NCI-H526 treated with DMSO at 0.1 percent for 48 hours (cell line): ENCODE results near the gene CISTR.
"Not testable (repeated sequence)": the region's sequence is repeated elsewhere in the genome, so short reads cannot be mapped to it uniquely, and the experiment has no call there.

ENCODE experiments used
- DNase-seq: peaks from one replicate; lab custom pipeline; 2025; lab: John Stamatoyannopoulos, UW

CISTR gene

DNA sequence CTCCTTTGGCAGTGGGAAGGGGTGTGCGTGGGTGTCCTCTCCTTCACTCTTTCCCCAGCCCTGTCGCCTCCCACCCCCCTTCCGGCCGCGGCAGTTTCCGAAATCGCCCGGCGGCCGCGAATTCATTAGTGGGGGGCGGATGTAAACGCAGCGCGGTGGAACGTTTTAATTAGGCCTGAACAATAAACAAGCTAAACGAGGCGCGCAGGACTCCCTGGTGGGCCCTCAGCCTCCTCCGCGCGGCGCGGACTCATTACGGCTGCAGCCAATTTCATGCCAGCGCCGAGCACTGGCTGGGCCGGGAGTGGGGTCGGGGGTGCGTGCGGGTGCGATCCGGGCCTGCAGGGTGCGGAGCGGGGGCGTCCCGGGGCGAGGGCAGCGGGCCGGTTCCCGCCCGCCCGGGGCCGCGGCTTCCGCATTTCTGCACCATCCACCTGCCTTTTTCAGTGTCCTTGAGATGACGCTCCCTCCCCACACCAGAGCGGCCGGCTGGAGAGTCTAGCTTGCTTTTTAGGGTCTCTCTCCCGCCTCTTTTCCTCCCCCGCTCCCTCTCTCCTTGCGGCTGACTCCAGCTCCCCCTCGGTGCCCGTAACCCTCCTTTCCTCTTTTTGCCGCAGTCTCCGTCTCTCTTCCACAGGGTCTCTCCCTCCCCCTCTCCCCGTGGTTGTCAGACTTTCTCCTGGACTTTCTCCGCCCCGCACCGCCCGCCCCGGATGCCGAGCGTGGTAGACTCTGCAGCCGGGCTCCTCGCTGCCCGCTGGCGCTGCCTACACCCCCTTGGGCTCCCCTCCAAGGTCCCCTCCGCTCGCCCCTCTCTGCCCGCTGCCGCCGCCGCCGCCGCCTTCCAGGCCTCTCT is at the start of gene CISTR:
TSS of gene CISTR (minus strand) at position 644 of the 856 bp plus-strand sequence.
- peak; percentile 63 for DNase-seq

DNA sequence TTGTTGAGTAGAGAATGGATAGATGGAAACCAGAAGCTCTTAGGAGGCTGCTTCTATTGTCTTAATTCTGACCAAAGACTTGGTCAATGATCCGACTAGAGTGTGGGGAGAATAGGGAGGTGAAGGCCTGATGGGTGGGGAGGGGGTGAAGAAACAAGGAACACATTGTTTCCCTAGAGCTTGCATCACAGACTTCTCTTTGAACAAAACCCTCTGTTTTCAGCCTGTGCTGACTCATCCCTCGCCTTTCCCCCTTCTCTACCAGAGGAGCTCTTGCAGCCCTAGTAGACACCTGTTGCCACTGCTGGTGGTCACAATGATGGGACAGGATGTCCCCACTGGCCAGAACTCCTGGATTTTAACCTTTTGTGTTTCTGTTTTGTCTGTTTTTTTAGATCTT is 46.8 kb upstream of the CISTR start:
- DNase-seq = no peak

DNA sequence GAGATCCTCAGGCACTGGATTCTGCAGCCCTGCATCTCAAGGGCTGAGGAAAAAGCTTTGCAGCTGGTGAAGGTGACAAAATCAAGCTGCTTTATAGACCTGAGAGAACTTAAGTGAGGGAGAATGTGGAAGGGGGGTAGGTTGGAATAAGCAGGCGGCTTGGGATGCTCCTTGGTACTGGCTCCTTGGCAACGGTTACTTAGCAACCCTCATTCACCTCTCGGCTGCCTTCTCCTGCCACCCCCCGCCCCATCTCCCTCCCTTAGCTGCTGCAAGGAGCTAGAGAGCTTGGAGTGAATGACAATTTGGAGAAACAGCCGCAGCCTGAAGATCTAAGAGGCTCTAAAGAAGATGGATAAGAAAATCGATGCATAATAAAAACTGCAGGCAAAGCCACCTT is 44.1 kb upstream of the CISTR start:
- DNase-seq = no peak

DNA sequence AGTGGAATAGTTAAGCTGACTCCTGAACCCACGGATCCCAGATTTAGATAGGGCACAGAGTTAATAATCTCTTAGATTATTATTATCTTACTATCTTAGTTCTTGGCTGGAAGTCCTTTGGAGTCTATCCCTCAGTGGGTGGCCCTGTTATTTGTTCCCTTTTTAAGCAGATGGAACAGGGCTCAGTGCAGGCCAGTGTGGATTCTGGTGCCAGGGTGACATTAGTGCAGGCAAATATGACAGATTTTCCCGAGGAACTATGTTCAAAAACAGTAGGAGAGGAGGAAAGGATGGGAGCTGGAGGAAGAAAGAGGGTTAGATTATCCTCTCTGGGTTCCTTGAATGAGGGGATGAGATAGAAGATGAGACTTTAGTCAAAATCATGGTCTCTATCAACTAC is 41.4 kb upstream of the CISTR start:
- no peak for DNase-seq

DNA sequence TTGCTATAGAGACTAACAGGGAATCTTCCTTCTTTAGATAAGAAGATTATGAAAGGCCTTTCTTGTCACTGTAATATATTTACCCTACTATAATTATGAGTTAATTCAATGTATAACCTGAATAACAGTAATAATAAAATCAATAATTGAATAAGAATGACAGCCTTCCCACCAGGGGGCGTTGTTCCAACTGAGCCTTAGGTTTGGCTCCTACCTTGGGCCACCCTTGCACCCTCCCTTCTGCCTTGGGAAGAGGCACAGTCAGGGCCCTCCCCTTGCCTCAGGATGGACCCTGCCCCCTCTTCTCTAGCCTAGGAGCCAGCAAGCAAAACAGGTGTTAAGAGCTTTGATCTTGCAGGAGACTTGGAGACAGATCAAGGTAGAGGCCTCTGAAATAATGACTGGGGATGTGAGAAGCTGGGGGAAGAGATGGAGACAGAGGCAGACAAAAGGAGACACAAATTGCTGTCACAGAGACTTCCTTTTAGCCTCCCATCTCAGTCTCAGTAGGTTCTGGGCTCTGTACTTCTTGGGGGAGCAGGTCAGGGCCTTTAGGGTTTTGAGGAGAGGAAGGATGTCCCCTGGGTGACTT is 40.1 kb upstream of the CISTR start:
- no peak for DNase-seq

DNA sequence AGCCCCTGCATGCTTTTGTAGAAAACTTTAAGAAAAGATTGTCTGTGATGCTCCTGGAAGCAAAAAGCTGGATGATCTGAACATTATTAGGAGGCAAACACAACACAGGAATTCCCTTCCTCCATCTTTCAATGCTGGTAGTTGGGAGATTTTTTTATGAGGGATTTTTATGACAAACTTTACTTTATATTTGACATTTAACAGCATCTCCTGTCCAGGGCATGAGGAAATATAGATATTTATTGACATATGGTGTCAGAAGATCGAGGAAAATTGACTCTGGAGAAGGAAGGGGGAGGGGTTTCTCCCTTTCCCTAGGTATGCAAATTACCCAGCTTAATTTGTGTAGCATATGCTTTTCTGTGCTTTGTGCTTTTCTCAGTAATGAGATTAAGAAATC is 37.8 kb upstream of the CISTR start:
- DNase-seq = peak; percentile 23

DNA sequence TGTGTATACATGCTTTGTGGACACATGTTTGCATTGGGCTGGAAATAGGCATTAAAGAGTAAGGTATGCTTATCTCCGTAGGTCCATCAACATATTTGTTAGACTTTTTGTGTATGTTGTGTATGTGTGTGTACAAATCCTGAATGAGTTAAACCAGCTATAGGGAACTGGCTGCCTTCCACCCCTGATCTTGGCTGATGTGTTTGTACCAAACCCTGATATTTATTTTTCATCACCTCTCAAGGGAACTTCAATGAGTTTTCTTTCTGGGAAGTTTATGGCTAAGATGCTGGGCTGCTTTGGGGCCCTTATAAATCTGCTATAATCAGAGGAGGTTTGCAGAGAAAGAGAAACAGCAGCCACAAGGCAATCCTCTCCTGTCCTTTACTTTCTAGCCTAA is 37.1 kb upstream of the CISTR start:
- no peak for DNase-seq

DNA sequence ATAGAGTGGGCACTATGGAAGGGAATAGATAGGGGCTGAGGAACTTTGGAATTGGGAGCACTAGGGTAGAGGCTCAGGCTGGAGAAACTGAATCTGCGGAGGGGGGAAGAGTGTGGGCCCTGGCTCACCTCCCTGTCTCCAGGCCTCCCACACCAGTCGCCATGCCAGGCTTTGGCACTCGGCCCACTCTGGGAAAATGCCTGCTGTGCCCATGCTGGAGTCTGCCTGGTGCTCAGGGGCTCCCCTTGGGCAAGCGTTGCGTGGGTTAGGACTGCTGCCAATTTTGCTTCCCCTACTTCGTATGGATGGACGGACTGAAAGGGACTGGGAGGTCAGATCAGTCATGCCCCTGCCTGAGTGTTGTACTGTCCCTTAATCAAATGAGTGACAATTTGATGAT is 34.6 kb upstream of the CISTR start:
- no peak for DNase-seq

DNA sequence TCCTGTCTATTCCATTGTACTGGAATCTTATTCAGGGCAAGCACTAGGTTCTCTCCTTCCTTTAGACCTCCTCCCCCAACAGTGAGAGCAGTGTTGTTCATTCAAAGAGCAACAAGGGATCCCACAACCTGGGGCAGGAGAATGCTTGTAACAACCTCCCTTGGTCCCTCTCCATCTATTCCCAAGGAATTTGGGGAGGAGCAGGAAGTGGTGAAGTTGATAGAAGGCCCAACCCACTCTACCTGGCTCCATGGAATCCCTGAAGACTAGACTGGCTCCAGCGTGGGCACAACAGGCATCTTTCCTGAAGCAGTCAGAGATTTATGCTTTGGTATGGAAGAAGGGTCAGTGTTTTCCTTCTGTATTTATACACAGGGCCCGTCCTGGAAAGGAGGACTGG is 33.4 kb upstream of the CISTR start:
- no peak for DNase-seq

DNA sequence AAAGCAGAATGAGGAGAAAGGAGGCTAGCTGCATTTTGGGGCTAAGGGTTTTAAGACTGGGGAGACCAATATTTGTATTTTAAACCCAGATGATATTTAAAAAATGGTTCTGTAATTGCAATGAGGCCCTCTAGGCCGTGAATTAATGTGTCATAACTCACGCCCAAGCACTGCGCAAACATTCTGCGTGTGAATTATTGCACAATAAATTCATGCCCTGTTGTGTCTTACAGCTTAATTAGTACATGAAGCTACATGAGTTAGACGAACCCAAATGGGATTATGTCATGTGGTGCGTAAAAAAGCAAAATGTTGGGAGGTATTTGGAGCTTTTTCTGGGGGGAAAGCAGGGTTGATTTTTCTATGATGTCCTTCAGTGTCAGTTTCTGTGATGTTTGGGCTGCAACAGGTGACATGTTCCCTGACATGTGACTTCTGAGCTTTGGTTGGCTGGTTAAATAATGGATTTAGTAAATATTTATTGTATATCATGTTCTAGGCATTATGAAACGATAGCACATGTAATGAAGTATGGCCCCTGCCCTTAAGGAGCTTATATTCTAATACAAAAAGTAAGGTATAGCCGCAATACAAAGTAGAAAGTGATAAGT is 30.4 kb upstream of the CISTR start:
- DNase-seq = no peak

DNA sequence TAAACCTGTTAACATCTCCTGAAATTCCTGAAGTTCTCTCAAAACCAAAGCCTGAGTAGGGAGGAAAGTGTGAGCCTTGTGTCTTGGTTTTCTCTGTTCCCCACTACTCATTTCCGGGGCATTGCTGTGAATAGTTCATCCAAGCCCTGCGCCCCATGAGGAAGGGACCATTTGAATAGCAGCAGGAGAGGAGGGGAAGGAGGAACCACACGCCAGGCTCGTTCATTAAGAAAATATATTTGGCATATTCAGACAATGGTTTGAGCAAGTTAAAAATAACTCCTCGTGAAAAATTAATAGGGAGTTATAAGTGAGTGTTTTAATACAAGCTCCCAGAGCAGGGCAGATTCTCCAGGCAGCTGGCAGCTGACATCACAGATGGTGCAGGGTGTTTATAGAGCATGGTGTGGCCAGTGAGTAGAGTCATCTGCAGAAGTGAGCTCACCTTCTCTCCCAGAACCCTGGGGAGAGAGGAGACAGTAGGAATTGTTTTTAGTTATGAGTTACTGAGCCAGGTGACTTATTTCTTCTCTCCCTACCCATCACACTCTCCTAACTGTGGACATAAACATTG is 29.5 kb upstream of the CISTR start:
- no peak for DNase-seq

DNA sequence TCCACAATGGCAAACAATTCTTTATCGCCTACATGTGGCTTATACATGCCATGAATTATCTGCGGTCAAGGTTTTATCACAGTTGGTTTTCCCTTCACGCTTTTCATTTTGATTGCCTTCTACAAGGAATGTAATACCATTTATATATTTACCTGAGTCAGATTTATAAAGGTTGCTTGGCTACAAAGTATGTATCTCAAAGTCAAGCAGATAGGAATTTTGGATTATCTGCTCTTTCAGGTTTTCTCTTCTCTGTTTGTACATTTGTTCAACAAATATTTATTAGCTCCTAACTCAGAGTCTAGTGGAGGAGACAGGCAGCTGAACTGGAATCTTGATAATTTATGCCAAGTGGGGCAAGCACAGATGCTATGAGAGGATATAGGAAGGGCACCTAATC is 28.5 kb upstream of the CISTR start:
- DNase-seq = no peak

DNA sequence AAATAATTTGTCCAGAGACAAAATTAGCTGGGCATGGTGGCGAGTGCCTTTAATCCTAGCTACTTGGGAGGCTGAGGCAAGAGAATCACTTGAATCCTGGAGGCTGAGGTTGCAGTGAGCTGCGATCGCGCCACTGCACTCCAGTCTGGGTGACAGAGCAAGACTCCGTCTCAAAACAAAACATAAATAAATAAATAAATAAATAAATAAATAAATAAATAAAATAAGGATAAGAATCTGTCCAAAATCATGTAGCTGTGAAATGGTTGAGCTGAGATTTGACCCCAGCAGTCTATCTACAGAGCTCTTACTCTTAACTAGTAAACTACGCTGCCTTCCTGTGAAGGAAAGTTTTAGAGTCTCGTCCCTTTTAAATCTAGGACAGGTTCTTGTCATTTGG is 27.9 kb upstream of the CISTR start:
- DNase-seq = not testable (repeated sequence)

DNA sequence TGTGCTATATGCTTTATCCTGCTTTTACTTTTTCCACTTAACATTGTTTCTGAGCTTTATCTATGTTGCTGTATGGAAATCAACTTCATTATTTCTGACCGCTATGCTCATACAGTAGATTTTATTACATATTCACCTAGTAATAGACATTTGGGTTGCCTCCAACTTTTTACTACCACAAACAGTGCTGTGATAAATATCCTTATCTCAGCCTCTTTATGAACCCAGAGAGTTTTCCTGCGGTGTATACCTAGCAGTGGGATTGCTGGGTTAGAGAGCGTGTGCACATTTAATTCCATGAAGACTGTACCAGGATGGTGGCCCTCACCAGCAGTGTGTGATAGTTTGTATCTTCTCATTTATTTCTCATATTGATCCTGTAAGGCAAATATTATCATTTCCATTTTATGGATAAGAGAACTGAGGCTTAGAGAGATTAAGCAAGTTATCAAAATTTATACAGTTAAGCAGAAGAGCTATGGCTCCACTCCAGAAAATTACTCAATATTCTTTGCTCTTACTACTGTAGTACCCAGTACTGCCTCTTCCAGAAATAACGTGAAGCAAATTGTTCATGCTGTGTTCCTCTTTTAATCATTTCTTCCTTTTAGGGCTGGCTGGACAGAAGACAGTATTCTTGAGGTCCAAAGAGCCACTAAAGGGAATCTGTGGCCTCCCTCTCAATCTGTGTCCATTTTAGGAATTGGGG is 26.3 kb upstream of the CISTR start:
- no peak for DNase-seq

DNA sequence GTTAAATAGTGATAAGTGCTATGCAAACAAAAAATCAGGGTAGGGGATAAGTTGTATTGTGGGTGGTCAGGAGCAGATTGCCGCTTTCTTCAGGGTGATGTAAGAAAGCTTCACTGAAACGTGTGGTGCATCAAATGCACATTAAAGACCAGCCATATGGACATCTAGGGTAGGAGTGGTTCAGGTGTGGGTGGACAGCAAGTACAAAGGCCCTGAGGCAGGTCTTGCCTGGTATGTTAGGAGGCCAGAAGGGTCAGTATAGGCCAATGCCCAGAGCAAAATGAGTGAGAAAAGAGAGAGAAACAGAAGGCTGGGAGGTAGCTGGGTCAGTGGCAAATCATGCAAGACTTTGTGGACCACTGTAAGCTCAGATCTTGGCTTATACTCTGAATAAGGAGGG is 25.6 kb upstream of the CISTR start:
- no peak for DNase-seq

DNA sequence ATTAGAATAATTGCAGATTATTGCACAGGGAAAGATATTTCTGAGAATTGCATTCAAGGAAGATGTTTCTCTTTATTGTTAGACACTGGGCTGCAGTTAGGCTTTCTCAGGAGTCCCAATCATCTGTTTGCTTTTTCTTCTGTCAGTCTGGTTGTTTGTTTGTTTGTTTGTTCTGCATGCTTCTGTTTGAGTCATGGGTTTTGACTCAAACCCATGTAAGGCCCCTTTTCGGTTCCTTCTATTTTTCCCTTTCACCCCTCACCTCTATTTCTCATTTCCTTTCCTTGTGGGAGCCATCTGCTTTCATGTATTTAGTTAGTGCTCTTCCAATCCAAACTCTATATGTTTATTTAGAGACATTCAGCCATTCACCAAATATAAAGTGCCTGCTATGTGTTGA is 25.1 kb upstream of the CISTR start:
- DNase-seq = no peak

DNA sequence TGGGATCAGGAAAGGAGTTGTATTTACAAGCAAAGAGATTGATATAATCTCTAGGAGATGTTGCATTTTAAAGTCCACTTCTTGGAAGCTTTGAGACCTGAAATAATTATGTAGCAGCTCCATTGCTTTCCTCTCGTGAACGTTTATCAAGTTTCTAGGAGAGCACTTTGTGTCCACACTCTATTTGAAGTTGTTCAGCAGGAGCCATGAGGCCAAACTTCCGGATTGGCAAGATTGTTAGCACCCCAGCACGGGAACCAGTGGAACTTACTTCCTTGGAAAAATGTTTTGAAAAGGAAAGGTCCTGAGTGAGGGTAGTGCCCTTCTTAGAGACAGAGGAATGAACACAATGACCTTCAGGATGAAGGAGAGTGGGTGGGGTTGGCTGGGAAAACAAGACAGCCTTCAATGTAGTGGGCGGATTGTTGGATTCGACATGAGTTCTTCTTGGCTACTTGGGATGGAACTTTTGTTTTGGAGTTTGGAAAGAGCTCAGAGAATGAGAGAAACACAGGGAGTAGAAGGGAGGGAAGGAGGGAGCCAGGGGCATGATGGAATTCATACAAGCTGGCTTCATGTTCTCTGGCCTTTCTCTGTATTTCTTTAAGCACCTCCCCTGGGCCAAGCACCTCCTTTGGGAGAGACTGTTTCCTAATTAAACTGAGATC is 23.8 kb upstream of the CISTR start:
- no peak for DNase-seq

DNA sequence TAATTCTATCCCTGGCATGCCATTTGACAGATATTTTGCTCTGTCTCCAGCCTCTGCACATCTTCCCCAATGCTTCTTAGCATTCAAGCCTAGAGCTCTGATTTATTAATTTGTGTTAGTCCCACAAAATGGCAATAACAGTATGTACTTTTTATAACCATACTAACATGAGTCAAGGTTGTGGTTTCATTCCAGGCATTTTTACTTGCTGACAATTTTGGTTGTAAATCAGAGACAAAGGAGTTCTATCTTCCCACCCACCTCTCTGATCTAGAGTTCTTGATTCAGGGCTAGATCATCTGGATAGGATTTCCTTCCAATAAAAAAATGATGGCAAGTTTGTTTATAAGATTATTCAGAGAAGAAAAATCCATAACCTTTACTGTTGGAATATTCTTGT is 18.5 kb upstream of the CISTR start:
- no peak for DNase-seq

DNA sequence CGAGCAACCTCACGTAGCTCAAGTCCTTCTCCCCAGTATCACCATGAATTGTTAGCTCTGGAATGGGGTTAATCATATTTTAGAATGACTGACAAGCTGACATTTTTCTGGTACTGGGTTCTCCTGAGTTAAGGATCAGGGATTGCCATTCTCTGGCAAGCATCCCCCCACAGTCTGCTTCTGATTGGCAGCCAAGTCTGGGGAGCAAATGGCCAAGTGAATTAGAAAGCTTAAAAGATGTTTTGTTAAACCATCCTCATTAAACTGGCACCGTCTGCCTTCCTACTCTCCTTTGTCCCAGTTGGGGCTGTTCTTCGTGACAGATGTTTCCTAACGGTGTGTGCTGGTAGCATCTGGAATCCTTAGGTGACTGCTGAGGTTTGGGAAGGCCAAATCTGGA is 17.2 kb upstream of the CISTR start:
- no peak for DNase-seq

DNA sequence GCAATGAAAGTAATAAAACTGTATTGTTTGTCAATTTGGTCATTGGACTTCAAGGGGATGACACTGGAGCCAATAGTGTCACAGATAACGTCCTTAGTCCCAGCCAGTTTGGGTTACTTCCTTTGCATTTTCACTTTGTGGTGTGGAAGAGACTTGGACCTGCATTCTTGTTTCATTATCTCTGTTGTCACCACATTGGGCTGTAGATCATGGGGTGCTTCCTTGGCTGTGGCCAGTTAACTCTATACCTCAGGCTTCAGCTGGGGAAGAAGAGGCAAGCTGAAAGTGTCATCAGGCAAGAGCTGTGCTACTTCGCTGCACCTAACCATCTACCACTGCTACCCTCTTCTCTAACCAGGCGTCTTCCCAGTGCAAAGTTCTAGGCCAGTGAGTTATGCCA is 15.1 kb upstream of the CISTR start:
- DNase-seq = no peak

DNA sequence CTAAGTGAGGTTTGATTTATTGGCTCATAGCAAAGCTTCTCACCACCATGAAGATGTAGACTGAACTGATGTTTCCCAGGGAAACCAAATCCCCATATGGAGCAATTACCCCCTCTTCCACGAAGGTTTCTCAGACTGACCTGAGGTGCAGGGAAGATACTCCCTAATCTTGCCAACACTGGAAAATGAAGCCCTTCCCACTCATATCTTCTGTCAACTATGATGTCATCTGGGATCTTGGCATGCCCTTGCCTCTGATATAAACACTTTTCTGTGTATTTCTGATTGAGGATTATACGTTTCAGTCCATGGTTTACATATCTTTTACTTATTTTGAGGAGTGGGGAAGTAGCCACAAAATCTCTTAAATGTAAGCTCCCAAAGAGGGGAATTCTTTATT is 14.1 kb upstream of the CISTR start:
- DNase-seq = no peak

DNA sequence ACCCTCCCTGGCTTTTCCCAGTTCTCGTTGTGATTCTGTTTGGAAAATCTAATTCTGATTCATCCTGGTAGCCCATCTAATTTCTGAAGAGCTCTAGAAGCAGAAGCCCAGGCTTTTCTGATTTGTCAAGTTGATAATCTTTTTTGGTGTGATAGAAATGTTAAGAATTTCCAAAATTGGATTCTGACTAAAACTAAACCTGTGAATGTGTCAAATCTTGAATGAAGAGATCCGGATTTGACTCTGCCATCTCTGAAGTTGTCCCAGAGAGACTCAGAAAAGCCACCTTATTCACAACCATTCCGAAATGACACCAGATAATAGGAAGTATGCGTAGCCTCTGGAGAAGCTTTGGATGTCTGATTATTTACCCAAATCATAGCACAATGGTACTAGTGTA is 12.8 kb upstream of the CISTR start:
- no peak for DNase-seq
